ENCODE data around the gene SALL4.

SALL4 gene

DNA sequence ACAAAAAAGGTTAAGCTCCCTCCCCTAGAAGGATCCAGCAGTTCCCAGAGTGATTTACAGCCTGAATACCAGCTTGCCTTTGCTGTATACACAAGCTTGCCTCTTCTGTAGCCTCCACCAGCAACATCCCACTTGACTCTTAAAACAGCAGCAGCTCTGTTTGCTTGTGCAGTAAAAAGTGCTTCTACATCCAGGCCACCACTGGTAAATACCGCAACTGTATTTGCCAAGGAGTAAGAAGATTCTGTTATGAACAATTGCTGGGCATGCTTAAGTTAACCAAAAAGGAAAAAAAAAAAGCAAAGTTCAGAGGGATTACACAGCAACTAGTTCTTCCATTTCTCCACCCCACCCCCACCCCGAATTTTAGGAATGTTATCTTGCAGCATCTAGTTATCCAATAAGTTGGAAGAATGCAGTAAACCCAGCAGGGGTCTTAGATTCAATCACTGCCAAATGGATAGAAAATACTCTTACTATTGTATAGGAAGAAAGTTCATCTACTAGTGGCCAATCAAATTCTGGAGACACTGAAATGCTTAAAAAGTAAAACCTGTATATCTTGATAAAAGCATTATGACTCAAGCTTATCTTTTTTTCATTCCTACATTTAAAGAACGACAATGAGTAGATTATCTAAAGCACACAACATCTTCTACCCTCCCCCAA lies 4.8 kb downstream of the SALL4 start (continued):
- no peak for TF ChIP-seq SALL2 (tag by site-specific recombination; IDR thresholded peaks at IDR 0.05; ENCODE audit: borderline replicate concordance)

DNA sequence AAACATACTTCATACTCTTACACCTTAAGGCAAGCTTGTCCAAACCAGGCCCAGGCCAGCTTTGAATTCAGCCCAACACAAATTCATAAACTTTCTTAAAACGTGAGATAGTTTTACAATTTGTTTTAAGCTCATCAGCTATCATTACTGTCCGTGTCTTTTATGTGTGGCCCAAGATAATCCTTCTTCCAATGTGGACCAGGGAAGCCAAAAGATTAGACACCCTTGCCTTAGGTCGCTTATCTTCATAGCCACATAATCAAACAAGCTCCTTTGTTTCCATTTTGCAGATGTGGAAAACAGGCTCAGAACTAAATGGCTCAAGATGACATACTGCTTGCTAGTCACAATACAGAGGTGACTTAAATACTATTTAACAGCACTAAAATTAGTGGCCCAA lies 6.0 kb downstream of the SALL4 start:
- CTCF ChIA-PET, result interaction anchor here (0.8 to 1.8 kb wide), 5 partner anchors 12 to 283 kb away, joined by 3 to 5 read pairs (median 4); no protein-coding TSS in a partner anchor
- POLR2A ChIA-PET, result no interaction called here
- Histone ChIP-seq H3K27ac (ENCODE audit: extremely low read depth, low read depth, low read length) (no peak overlapping the region; the same call in 1 of the 2 replicates), H3K9me3 (ENCODE audit: control insufficient read depth, insufficient read depth, low read depth, low read length) (no peaks in the 10 kb centered on the region), H3K4me3 (ENCODE audit: low read depth, low read length) (no peak overlapping the region), H3K36me3 (ENCODE audit: control insufficient read depth in 2 of 2, insufficient read depth in 1 of 2, low read length in 2 of 2) (no peaks in the 10 kb centered on the region), H3K4me1 (ENCODE audit: control insufficient read depth, insufficient read depth, low read length) (peaks cover 20% of the 10 kb centered on the region)
- TF ChIP-seq, protein P1, sequence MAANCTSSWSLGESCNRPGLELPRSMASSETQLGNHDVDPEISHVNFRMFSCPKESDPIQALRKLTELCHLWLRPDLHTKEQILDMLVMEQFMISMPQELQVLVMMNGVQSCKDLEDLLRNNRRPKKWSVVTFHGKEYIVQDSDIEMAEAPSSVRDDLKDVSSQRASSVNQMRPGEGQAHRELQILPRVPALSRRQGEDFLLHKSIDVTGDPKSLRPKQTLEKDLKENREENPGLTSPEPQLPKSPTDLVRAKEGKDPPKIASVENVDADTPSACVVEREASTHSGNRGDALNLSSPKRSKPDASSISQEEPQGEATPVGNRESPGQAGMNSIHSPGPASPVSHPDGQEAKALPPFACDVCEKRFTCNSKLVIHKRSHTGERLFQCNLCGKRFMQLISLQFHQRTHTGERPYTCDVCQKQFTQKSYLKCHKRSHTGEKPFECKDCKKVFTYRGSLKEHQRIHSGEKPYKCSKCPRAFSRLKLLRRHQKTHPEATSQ (tag by site-specific recombination; IDR thresholded peaks at IDR 0.05), result no peak
- no peak for TF ChIP-seq ZNF404 (tag by site-specific recombination; IDR thresholded peaks at IDR 0.05)
- TF ChIP-seq ZNF202 (tag by site-specific recombination; IDR thresholded peaks at IDR 0.05; ENCODE audit: borderline replicate concordance), result no peak
- no peak for TF ChIP-seq ZNF132 (tag by site-specific recombination; IDR thresholded peaks at IDR 0.05; ENCODE audit: borderline replicate concordance)
- no peak for TF ChIP-seq ZNF558 (tag by site-specific recombination; IDR thresholded peaks at IDR 0.05)
- no peak for TF ChIP-seq GLI2 (tag by site-specific recombination; IDR thresholded peaks at IDR 0.05; ENCODE audit: borderline replicate concordance, low read depth)

DNA sequence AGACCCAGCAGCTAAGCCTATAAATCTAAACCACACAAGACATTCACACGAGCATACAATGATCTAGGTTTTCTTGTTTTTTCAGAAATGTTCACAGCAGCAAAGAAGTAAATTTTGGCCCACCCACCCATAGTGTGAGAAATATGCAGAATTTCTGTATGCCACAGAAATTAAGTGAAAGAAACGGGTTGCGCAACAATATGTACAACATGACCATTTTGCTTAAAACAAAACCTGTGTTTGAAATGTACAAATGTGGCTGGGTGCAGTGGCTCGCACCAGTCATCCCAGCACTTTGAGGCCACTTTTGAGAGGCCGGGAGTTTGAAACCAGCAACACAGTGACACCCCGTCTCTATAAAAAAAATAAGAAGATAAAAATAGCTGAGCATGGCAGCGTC lies 9.4 kb downstream of the SALL4 start:
- Histone ChIP-seq H3K27ac (ENCODE audit: extremely low read depth, low read depth, low read length) (no peak overlapping the region), H3K36me3 (ENCODE audit: control insufficient read depth in 2 of 2, insufficient read depth in 1 of 2, low read length in 2 of 2) (no peaks in the 10 kb centered on the region), H3K9me3 (ENCODE audit: control insufficient read depth, insufficient read depth, low read depth, low read length) (no peaks in the 10 kb centered on the region), H3K4me1 (ENCODE audit: control insufficient read depth, insufficient read depth, low read length) (peaks cover 10% of the 10 kb centered on the region), H3K4me3 (ENCODE audit: low read depth, low read length) (no peak overlapping the region)
- ChIA-PET CTCF (no interaction called here), POLR2A (no interaction called here)
- TF ChIP-seq ZNF48 (tag by site-specific recombination; IDR thresholded peaks at IDR 0.05) (no peak), SETDB1 (IDR thresholded peaks at IDR 0.05; ENCODE audit: insufficient read length, low read length) (no peak), ZNF211 (tag by site-specific recombination; IDR thresholded peaks at IDR 0.05; ENCODE audit: low read depth) (no peak), ZNF560 (tag by site-specific recombination; IDR thresholded peaks at IDR 0.05; ENCODE audit: borderline replicate concordance) (no peak), ZNF701 (tag by site-specific recombination; IDR thresholded peaks at IDR 0.05) (no peak), ZNF777 (tag by site-specific recombination; IDR thresholded peaks at IDR 0.05; ENCODE audit: borderline replicate concordance) (no peak), ZNF169 (tag by site-specific recombination; IDR thresholded peaks at IDR 0.05) (no peak), ZNF366 (tag by site-specific recombination; conservative IDR thresholded peaks at IDR 0.05) (no peak), ZNF473 (tag by site-specific recombination; IDR thresholded peaks at IDR 0.05) (no peak), ZNF530 (tag by site-specific recombination; IDR thresholded peaks at IDR 0.05; ENCODE audit: low read depth) (no peak), MEIS1 (CRISPR knock-in tag; IDR thresholded peaks at IDR 0.05; ENCODE audit: borderline replicate concordance) (no peak)
- TF ChIP-seq, protein P1 (tag by site-specific recombination; IDR thresholded peaks at IDR 0.05), result no peak

Measured in HEK293 (cell line).